Activated CD4-positive, alpha-beta T cell treated with anti-CD3 and anti-CD28 coated beads for 4 hours (primary cell): Measurements from ENCODE around the gene ADI1.
"Not testable (repeated sequence)": the region's sequence is repeated elsewhere in the genome, so short reads cannot be mapped to it uniquely, and the experiment has no call there.

ENCODE experiments used
- DNase-seq, 2 donors: peaks; one replicate each; pipeline ENCODE4 v3.0.0-alpha.2; 2020

ADI1 gene

GRCh38 chr2:3492475-3492787 lies 26.9 kb downstream of the ADI1 start:
- not testable (repeated sequence) for DNase-seq

- no peak for DNase-seq
These were observed 27.4 kb downstream of the ADI1 start for GRCh38 chr2:3491716-3492474.

GRCh38 chr2:3491306-3491705 lies 28.0 kb downstream of the ADI1 start:
- no peak for DNase-seq

- DNase-seq: no peak
These were observed 28.9 kb downstream of the ADI1 start for GRCh38 chr2:3490191-3491170.

GRCh38 chr2:3489764-3490115 lies 29.6 kb downstream of the ADI1 start:
- DNase-seq: no peak

GRCh38 chr2:3488855-3489763 lies 30.2 kb downstream of the ADI1 start:
- no peak for DNase-seq

GRCh38 chr2:3488061-3488531 lies 31.2 kb downstream of the ADI1 start:
- no peak for DNase-seq

GRCh38 chr2:3487432-3487831 lies 31.9 kb downstream of the ADI1 start:
- no peak for DNase-seq

- no peak for DNase-seq
These were observed 32.3 kb downstream of the ADI1 start for GRCh38 chr2:3487028-3487425.

GRCh38 chr2:3486047-3487027 lies 33.0 kb downstream of the ADI1 start:
- DNase-seq: no peak

GRCh38 chr2:3485166-3485565 lies 34.2 kb downstream of the ADI1 start:
- DNase-seq: no peak

GRCh38 chr2:3483986-3484960 lies 35.1 kb downstream of the ADI1 start:
- no peak for DNase-seq

- no peak for DNase-seq
These were observed 35.9 kb downstream of the ADI1 start for GRCh38 chr2:3483227-3483985.

- DNase-seq: no peak
These were observed 36.9 kb downstream of the ADI1 start for GRCh38 chr2:3482363-3482821.

- DNase-seq: no peak
These were observed 37.5 kb downstream of the ADI1 start for GRCh38 chr2:3481736-3482362.

- DNase-seq: no peak
These were observed 38.3 kb downstream of the ADI1 start for GRCh38 chr2:3481011-3481400.

GRCh38 chr2:3480352-3481010 lies 38.9 kb downstream of the ADI1 start:
- peak in 1 of 2 donors; percentile 14 for DNase-seq
